NCI-H2196 treated with DMSO at 0.1 percent for 48 hours (cell line): ENCODE measurements around the gene AGBL1.

Experiments used
- DNase-seq: peaks from one replicate; lab custom pipeline; 2025; ENCODE audit not compliant: unreplicated experiment; lab: John Stamatoyannopoulos, UW

Gene AGBL1

DNA sequence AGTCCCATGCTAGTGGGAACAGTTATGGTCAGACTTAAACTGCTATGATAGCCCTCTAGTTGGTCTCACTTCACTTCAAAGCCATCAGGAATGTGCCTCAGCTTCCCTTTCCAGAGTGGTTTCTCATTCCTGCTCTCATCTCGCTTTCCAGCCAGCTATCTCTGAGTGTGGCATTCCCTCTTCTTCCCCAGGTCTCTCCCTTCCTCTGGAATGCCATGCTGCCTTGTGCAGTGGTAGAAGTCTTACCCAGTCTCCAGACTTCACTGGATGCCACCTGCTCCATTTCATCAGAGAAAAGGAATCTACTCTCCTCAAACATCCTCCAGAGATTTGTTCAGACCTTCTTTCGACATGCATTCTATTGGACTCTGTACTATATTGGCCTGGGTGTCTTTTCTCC, 83.0 kb downstream of the AGBL1 start:
- DNase-seq, result no peak

GRCh38 chr15:86163816-86164215, 84.1 kb downstream of the AGBL1 start:
- DNase-seq, result no peak

DNA sequence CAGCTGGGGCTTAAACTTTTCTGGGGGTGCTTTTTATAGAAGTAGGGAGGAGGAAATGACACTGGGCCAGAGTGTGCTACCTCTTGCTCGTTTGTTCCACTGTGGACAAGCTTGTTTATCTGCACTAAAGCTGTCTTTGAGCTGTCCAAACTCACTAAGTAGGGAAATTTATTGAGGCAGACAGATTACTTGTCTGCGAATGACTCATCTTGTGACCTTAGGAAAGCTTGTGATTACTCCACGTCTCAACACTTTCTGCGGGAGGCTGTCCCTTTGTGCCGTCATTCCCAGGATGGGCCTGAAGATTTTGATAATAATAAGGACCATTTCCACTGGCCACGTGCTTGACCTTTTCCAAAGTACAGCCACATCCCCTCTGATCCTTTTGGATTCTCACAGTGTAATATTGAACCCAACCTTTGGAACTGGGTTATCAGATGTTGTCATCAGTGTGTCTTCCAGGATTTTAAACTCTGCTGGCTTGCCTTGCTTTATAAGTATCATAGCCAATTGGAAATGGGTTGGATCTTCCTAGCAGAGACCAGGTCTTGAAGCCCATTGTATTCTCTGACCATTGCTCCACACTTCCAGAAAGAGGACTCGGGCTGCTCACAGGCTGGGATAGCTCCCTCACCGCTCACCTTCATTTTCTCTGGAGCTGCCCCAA, 84.7 kb downstream of the AGBL1 start:
- no peak for DNase-seq

- no peak for DNase-seq
Measured at GRCh38 chr15:86165265-86166211, 85.9 kb downstream of the AGBL1 start.

DNA sequence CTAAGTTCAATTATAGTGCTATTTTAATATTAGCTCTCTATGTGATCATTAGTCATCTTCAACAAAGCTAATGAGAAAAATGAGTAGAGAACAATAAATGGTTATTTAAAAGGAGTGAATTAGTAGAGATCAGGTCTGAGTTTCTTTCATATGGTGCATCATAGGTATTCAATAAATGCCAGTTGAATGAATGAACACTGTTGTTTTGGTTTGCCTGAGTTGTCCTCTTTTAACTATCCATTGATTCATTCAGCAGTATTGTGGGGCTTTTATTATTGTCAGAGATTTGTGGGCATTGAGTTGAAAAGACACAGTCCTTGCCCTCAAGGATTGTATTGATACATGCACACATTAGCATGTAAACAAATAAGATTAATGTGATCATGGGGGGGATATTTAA, 88.2 kb downstream of the AGBL1 start:
- DNase-seq, result no peak

DNA sequence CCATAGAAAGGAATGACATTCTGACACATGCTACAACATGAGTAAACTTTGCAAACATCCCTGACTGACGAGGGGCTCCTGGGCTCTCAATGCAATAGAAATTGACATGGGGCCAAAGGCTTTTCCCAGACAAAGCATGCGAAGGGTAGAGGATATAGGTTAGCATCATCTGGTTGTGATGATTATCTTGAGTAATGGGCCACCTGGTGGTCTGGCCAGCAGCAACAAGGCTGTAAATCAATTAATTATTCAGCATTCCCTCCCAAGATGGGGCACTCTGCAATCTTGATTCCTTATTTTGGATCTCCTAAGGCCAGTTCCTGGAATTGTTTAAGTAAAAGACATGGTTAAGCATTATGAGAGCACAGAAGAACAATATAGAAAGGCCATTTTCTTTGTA, 99.2 kb downstream of the AGBL1 start:
- no peak for DNase-seq

DNA sequence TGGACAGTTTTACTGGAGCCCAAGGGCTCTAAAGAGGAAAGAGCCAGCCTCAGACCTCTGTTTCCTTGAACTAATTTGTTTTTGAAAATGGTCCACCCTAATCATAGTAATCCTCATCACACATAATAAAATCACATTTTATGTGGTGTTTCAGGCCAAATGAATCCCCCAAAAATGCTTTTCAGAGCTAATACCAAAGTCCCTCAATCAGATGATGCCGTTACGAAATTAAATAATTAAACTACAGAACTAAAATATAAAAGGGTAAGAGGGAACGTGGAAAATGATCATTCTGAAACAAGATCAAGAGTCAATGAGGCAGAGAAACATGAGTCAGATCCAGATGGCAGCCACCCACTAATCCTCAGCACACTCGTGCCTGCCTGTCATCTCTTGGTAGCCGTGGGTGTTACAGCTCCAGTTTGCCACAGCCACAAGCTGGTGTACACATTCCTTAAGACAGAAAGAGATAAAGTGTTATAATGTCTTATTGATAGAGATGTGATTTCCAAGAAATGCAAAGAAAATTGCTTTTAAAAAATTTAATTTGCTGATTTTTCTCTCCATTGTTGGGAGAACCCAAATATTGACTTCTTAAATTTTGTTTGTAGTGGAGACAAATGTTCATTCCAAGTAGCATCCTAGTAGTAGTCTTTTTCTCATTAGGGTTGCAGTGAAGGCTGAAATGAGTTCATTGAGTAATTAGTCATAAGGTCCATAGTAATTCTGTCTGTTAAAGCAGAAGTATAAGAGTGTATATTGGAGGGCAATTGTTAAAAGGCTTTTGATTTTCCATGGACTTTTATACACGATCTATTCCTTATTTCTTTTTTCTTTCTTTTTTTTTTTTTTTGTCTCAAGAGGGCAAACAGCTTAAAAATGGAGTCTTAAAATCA, 104.2 kb downstream of the AGBL1 start:
- no peak for DNase-seq

DNA sequence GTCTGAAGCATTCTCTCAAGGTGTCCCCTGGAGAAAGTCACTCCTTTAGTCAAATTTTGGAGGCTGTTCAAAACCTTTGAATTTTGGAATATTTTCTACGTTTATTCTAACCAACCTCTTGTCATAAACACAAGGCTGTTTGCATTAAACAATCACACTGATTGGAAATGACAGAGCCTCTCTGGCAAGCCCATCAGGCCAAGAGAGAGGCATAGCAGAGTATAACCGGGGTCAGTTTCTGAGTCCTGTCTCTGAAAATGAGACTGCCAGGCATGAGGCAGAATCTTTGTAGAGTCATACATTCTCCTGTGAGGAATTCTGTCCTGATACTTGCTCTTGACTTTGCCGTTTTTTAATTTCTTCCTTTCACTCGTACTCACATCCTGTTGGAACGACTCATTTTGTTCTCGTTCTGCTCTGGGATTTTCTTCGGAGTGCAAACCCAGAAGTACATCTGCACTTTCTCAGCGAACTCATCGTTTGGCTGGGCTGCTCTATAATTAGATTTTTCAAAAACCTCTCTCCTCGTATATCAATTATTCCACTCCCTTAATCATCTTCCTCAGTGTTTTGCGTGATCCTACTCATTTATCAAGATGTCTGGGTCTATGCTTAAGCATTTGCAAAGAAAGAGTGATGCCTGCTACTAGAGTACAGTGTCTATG, 114.2 kb downstream of the AGBL1 start:
- no peak for DNase-seq

GRCh38 chr15:86197770-86198169, 118.1 kb downstream of the AGBL1 start:
- DNase-seq, result no peak

DNA sequence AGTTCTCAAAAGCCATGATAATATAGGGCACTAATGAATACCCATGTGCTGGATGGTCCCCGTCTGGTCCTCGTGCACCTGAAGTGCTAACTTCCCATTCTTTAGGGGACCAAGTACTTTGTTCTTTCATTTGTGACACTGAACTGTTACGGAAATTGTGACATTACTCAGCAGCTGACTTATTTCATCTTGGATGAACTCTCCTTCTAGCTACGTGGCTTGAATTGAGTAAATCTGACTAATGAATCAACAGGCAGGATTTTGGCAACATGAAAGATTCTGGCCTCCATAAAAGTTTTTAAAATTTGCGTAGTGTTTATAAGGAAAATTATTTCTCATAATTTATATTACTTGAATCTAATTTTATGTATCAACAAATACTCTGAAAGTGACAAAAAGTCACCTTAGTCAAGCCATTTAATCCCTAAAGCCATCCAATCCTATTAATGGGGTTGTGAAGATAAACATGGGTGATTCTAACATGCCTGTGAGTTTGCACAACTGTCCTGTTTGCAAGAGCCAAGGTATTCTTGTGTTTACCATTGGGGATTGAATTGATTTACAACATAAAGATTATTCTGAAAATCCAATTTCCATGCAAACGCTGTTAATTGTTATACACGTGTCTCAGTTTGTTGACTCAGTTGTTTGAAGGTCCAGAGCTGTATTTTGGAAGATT, 119.9 kb downstream of the AGBL1 start:
- no peak for DNase-seq

DNA sequence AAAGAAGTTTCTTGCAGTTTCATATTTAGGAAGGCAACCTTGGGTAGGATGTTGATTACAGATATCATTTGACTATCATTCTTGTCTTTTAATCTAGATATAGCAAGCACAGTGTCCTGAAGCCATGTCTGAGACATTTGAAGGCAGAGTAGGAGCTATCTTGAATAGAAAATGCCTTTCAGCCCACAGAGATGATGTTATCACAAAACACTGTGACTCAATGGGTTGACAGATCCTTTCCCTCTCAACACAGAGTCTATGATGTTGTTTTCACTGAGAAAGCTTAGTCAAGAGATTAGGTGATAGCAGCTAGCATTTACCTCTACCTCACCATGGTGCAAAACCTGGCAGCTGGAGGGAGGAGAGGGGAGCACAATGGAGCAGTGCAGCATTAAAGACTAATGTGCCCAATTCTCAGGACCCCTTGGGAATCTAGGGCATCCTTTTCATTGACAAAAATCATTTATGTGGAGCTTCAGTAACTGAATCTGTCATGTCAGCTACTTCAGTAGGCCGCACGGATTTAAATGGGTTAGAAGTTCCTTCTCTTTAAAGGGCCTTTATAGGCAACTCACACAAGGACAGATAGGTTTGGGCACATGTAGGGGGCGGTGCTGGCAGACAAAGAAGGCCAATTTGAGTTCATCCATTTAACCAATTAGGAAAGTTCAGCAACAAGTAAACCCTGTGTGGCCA, 121.8 kb downstream of the AGBL1 start:
- no peak for DNase-seq

GRCh38 chr15:86203462-86203861, 123.8 kb downstream of the AGBL1 start:
- DNase-seq, result no peak

DNA sequence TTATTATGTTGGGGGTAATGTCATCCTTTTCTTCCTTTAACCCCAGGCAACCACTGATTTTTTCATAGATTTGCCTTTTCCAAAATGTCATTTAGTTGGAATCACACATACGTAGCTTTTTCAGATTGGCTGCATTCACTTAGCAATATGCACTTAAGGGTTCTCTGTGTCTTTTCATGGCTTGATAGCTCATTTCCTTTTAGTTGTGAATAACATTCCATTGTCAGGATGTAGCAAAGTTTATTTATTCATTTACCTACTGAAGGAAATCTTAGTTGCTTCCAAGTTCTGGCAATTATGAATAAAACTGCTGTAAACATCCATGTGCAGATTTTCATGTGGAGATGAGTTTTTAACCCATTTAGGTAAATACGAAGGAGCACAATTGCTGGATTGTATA, 125.4 kb downstream of the AGBL1 start:
- DNase-seq, result no peak

DNA sequence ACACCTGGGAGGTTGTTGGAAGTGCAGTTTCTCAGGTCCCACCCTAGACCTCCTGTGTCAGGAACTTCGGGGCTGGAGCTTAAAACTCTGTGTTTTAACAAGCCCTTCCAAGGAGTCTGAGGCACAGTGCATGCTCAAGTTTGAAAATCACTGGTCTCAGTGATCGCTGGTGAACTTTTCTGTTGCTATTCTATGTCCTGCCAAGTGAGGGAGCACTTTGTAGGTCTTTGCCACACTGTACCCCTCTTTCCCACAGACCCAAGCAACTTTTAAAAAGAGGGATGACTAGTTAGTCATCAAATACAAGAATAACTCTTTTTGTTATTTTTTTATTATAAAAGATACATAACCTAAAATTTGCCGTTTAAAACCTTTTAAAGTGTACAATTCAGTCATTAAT, 133.7 kb downstream of the AGBL1 start:
- DNase-seq, result no peak

GRCh38 chr15:86213888-86214287, 134.2 kb downstream of the AGBL1 start:
- DNase-seq, result no peak

DNA sequence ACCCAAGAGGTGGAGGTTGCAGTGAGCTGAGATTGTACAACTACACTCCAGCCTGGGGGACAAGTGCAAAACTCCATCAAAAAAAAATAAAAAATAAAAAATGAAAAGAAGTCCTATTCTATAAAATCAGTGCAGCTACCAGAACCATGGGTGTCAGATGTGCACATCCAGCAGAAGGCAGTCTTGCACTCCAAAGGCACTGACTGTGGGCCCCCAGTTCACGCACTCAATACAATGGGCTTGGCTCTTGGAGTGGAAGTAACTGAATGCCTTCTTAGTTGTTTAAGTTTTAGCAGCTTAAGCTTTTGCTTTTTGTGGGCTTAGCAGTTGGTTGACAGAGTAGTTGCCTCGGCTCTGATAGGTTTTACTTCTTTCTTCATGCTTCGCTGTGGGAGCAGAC, 141.4 kb downstream of the AGBL1 start:
- DNase-seq, result no peak

GRCh38 chr15:86229306-86229705, 149.6 kb downstream of the AGBL1 start:
- no peak for DNase-seq

DNA sequence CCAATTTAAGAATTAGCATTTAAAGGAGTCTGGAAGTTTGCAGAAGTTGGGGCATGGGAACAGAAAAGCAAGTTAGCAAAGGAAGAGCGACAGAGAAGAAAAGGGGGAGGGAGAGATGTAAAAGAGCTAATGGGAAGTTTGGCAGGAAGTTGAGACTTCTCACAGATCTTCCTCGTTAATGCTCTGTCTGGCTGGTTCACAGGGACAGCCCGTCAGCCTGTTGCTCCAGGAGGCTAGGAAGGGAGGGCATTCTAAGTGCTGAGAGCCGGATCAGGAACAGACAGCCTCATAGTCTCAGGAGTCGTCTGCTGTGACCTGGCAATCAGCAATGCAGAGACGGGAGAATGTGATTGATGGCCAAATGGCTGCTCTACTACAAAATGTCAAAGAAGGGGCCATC, 150.3 kb downstream of the AGBL1 start:
- no peak for DNase-seq

DNA sequence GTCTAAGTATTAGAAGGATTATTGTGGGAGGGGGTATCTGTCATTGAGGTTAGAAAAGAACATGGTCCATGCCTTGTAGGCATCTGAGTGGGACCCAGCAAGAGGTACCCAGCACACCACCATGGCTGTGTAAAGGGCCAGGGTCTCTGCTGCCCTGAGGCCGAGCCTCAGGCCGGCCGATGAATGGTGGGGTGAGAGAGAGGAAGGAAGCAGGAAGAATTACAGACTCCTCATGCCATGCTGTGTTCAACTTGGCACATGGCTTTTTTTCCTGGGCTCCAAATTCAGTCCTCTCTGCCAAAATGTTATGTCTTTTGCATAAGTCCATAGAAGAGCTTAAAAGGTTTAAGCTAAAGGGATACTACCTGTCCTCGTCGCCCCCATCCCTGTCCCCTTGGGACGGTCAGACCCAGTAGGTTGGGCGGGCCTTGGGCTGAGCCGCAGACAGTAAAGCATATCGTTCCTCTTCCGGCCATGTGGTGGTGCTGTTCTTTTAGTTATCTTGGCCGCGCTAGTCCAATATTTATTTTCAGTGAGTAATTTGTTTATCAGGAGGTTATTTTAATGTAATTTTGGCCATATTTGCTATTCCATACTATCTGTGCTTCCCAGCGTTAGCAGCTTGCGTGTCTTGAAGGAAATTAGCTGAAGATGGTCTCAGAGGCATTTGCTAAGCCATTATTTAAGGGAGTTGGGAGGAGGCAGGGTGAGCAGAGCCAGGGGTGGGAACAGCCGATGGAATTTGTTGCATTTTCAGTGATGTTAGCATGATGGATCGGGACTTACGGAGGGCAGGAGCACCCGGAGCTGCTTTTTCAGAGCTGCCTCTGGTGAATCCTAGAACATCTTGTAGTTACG, 152.4 kb downstream of the AGBL1 start:
- no peak for DNase-seq
